ENCODE measurements around the gene ZNF10.

Gene ZNF10

GRCh38 chr12:133192847-133193246 lies 62.4 kb downstream of the ZNF10 start:
- DNase-seq (ENCODE audit: insufficient read length, low spot score) (no peak), FAIRE-seq (no peak)

- no peak for DNase-seq (ENCODE audit: insufficient read length, low spot score)
- FAIRE-seq, result no peak
Measured at GRCh38 chr12:133201888-133202287, 71.5 kb downstream of the ZNF10 start.

- FAIRE-seq (no peak), DNase-seq (ENCODE audit: insufficient read length, low spot score) (no peak)
Measured at GRCh38 chr12:133202493-133203343, 72.3 kb downstream of the ZNF10 start.

GRCh38 chr12:133203344-133204263 lies 73.2 kb downstream of the ZNF10 start:
- no peak for DNase-seq (ENCODE audit: insufficient read length, low spot score)

GRCh38 chr12:133204264-133204603 lies 73.8 kb downstream of the ZNF10 start:
- FAIRE-seq (no peak), DNase-seq (ENCODE audit: insufficient read length, low spot score) (no peak)

More at GRCh38 chr12:133203344-133204263, 73.2 kb downstream of the ZNF10 start:
- no peak for FAIRE-seq

- FAIRE-seq (no peak), DNase-seq (ENCODE audit: insufficient read length, low spot score) (no peak)
Measured at GRCh38 chr12:133206390-133206789, 76.0 kb downstream of the ZNF10 start.
